ENCODE results near the gene PRDX3.
A peak's percentile ranks its signal among the peaks of the same experiment; 100 is the strongest.
"Not testable (repeated sequence)": the region's sequence is repeated elsewhere in the genome, so short reads cannot be mapped to it uniquely, and the experiment has no call there.

Gene PRDX3

DNA sequence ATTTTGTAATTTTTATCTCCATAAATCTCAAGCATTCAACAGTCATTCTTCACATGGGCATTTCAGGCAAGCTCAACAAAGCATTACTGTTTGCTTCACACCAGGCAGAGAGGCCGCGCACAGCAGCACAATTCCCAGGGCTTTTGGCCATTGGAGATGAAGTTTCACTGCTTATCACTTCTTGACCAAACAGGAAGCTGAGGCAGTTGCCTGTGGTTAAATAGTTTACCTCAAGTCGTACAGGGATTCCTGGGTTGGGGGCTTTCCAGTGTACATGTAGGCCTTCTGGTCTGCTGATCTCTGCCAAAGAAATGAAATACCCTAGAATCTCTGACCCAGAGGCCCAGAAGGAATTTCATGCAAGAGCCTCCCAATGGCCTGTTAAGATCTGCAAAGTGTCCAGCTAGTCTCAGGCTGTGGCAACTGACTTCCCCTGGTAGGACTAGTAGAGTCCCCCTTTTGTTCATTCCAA lies 11.2 kb upstream of the PRDX3 start:
- no peak overlapping the region for H3K4me3 ChIP-seq (replicated peaks; ENCODE audit: low read depth, low read length)
- TF ChIP-seq, protein P1, sequence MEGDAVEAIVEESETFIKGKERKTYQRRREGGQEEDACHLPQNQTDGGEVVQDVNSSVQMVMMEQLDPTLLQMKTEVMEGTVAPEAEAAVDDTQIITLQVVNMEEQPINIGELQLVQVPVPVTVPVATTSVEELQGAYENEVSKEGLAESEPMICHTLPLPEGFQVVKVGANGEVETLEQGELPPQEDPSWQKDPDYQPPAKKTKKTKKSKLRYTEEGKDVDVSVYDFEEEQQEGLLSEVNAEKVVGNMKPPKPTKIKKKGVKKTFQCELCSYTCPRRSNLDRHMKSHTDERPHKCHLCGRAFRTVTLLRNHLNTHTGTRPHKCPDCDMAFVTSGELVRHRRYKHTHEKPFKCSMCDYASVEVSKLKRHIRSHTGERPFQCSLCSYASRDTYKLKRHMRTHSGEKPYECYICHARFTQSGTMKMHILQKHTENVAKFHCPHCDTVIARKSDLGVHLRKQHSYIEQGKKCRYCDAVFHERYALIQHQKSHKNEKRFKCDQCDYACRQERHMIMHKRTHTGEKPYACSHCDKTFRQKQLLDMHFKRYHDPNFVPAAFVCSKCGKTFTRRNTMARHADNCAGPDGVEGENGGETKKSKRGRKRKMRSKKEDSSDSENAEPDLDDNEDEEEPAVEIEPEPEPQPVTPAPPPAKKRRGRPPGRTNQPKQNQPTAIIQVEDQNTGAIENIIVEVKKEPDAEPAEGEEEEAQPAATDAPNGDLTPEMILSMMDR (IDR thresholded peaks at IDR 0.05; ENCODE audit: low read depth, low read length, missing control alignments) = no peak
- no peak for DNase-seq (ENCODE audit: extremely low read depth, low read depth)

DNA sequence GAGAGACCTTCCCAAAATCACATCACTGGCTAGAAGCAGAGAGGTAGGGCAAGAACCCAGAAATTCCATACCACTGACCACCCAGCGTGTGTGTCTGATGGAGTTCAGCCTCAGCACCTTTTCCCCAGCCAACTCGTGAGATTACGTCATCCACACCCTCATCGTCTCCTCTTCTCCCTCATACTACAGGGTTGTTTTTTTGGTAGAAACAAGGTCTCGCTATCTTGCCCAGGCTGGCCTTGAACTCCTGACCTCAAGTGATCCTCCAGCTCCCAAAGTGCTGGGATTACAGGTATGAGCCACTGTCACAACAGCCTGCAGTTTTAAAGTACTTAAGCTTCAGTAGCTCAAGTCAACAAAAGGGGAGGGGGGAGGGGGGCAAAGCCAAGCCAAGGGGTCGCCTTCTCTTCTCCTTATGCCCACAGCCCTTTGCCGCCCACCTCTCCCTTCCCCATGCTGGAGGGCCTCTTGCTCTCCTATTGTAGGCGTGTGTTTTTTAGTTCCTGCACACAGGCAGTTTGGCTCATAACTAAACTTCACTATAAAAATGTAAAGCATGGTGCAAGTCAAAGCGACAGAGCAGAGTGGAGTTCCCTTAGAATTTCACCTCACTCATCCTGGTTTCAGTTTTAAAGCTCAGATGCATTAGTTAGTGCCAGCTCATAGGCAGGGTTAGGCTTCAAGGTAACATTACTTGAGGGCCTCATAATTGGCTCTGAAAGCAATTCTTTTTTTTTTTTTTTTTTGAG lies 5.2 kb upstream of the PRDX3 start:
- TF ChIP-seq, protein P1 (IDR thresholded peaks at IDR 0.05; ENCODE audit: low read depth, low read length, missing control alignments) = no peak

GRCh38 chr10:119180850-119181400 lies 2.3 kb upstream of the PRDX3 start:
- H3K4me3 ChIP-seq (replicated peaks; ENCODE audit: low read depth, low read length); DNase-seq (ENCODE audit: extremely low read depth, low read depth): not testable (repeated sequence)

More for the DNA sequence above, 5.2 kb upstream of the PRDX3 start:
- no peak for DNase-seq (ENCODE audit: extremely low read depth, low read depth)
- H3K4me3 ChIP-seq (replicated peaks; ENCODE audit: low read depth, low read length) = no peak overlapping the region

GRCh38 chr10:119177708-119178371 lies 772 bp downstream of the PRDX3 start:
- H3K4me3 ChIP-seq (replicated peaks; ENCODE audit: low read depth, low read length) = peak overlapping the region; percentile 78
- no peak for DNase-seq (ENCODE audit: extremely low read depth, low read depth)
- TF ChIP-seq, protein P1 (IDR thresholded peaks at IDR 0.05; ENCODE audit: low read depth, low read length, missing control alignments) = no peak

DNA sequence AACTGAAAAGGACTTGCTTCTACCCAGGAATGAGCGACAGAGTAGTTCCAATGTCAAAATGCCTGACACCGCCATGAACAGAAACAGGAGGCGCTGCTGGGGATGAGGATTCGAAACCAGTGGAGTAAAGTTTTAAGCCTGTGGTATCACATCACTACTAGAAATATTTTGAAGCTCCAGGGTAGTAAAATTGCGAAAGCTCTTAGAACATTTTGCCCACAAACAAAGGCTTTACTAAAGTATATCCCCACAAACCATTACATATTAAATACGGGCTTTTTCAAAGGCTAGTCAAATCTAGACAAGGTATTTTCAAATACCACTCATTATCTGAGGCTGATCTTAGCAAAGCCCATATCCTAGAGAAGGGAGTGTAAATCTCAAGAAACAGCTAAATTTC lies 2.4 kb downstream of the PRDX3 start:
- no peak for DNase-seq (ENCODE audit: extremely low read depth, low read depth)

GRCh38 chr10:119174109-119174508 lies 4.5 kb downstream of the PRDX3 start:
- H3K4me3 ChIP-seq (replicated peaks; ENCODE audit: low read depth, low read length) = no peak overlapping the region
- TF ChIP-seq, protein P1 (IDR thresholded peaks at IDR 0.05; ENCODE audit: low read depth, low read length, missing control alignments) = no peak
- DNase-seq (ENCODE audit: extremely low read depth, low read depth) = no peak

More for the DNA sequence above, 2.4 kb downstream of the PRDX3 start:
- TF ChIP-seq, protein P1 (IDR thresholded peaks at IDR 0.05; ENCODE audit: low read depth, low read length, missing control alignments) = no peak
- H3K4me3 ChIP-seq (replicated peaks; ENCODE audit: low read depth, low read length) = no peak overlapping the region

GRCh38 chr10:119167041-119167440 lies 11.6 kb downstream of the PRDX3 start:
- TF ChIP-seq, protein P1 (IDR thresholded peaks at IDR 0.05; ENCODE audit: low read depth, low read length, missing control alignments) = no peak
- no peak overlapping the region for H3K4me3 ChIP-seq (replicated peaks; ENCODE audit: low read depth, low read length)
- DNase-seq (ENCODE audit: extremely low read depth, low read depth) = no peak
